ENCODE results near the gene EVA1B.

The EVA1B gene

GRCh38 chr1:36274201-36274600 is 49.2 kb downstream of the EVA1B start:
- DNase-seq: no peak

GRCh38 chr1:36273024-36273423 is 50.4 kb downstream of the EVA1B start:
- DNase-seq: no peak

All from effector CD4-positive, alpha-beta T cell (primary cell).